PFSK-1 (cell line): ENCODE measurements around the gene SEPTIN10.

ENCODE experiments used
- FOXP2 ChIP-seq: optimal IDR thresholded peaks from 2 replicates; pipeline ENCODE3; 2011; ENCODE audit warnings: borderline replicate concordance, control low read depth, inconsistent platforms; ENCODE audit not compliant: insufficient read depth; ENCODE audit errors: extremely low read length, extremely low read depth
- POLR2AphosphoS5 ChIP-seq: IDR thresholded peaks from 2 replicates; pipeline ENCODE4 v1.6.1; 2012; ENCODE audit warnings: low read depth, mild to moderate bottlenecking, control low read depth, low read length, moderate library complexity
- SIN3A ChIP-seq: IDR thresholded peaks from 2 replicates; pipeline ENCODE4 v1.6.1; 2012; ENCODE audit warnings: mild to moderate bottlenecking, low read length, moderate library complexity, borderline replicate concordance; ENCODE audit not compliant: insufficient read depth
- TAF1 ChIP-seq: IDR thresholded peaks from 2 replicates; pipeline ENCODE4 v1.6.1; 2012; ENCODE audit warnings: low read length, control low read depth, borderline replicate concordance; ENCODE audit not compliant: insufficient read depth
- TF ChIP-seq, protein P1 (sequence below), 2 experiments: IDR thresholded peaks; 2 replicates each; pipeline versions ENCODE4 v1.6.1 to v1.8.0; 2011 to 2012; ENCODE audit warnings: low read depth in 2 of 2, low read length in 2 of 2, control low read depth in 1 of 2, inconsistent platforms in 1 of 2, mild to moderate bottlenecking in 1 of 2, moderate library complexity in 1 of 2; ENCODE audit not compliant: insufficient read depth in 1 of 2

SEPTIN10 gene

DNA sequence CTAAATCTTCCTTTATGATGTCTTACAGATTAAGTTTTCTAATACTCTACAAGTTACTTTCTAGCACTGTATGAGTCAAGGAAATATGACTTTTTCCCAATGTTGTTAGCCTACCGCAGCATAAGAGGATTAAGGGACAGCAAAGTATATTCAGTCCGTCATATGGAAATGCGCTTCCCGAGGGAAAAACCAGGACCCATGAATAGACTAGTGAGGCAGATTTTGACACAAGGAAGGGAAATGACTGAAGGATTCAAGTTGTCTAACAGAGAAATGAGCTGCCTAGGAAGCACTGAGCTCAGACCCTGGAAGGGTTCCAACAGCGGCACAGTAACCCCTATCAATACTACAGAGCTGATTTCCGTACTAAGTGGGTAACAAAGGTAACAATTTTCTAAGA, 12.0 kb downstream of the SEPTIN10 start:
- TF ChIP-seq FOXP2 (no peak), TAF1 (no peak), SIN3A (no peak), POLR2AphosphoS5 (no peak)

DNA sequence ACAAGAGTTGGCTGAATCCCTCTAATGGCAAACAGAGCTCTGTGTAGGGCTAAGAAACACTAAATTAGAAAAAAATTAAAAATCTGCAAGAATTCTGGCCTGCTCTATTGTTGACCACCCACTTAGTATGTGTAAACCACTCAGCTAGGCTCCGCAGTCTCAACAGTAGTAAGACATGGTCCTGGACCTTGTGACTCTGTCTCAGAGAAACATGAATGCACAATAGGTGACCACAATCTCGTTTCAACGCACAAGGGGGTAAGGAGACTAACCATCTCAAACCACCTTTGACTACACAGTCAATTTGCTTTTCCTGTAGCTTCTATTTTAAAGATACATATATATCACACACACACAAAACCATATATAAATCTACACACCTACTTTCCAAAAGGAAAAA, 16.5 kb downstream of the SEPTIN10 start:
- TF ChIP-seq TAF1: no peak
- TF ChIP-seq SIN3A: no peak
- TF ChIP-seq, protein P1, sequence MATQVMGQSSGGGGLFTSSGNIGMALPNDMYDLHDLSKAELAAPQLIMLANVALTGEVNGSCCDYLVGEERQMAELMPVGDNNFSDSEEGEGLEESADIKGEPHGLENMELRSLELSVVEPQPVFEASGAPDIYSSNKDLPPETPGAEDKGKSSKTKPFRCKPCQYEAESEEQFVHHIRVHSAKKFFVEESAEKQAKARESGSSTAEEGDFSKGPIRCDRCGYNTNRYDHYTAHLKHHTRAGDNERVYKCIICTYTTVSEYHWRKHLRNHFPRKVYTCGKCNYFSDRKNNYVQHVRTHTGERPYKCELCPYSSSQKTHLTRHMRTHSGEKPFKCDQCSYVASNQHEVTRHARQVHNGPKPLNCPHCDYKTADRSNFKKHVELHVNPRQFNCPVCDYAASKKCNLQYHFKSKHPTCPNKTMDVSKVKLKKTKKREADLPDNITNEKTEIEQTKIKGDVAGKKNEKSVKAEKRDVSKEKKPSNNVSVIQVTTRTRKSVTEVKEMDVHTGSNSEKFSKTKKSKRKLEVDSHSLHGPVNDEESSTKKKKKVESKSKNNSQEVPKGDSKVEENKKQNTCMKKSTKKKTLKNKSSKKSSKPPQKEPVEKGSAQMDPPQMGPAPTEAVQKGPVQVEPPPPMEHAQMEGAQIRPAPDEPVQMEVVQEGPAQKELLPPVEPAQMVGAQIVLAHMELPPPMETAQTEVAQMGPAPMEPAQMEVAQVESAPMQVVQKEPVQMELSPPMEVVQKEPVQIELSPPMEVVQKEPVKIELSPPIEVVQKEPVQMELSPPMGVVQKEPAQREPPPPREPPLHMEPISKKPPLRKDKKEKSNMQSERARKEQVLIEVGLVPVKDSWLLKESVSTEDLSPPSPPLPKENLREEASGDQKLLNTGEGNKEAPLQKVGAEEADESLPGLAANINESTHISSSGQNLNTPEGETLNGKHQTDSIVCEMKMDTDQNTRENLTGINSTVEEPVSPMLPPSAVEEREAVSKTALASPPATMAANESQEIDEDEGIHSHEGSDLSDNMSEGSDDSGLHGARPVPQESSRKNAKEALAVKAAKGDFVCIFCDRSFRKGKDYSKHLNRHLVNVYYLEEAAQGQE (IDR thresholded peaks at IDR 0.05; ENCODE audit: insufficient read depth in 1 of 2, low read depth in 2 of 2, low read length in 2 of 2): no peak
- TF ChIP-seq FOXP2: no peak
- TF ChIP-seq POLR2AphosphoS5: no peak

DNA sequence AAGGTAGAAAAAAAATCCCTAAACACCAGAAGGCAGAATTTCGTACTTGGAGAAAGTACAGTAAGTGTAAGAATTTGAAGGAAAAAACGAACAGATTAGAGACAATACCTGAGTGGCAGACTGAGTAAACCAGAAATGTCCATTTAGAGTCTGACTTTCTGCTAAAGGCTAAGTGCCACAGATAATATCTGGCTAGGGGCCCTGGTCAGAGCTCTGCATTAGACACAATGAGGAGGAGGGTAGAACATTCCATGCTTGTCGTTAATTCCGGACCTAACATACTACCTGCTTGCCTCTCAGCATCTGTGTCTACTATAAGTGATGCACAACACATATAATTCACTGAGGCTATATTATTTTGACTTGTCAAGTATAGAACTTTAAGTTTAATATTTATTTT, 18.1 kb downstream of the SEPTIN10 start:
- TF ChIP-seq TAF1: no peak
- TF ChIP-seq FOXP2: no peak
- no peak for TF ChIP-seq SIN3A
- TF ChIP-seq POLR2AphosphoS5: no peak
- TF ChIP-seq, protein P1 (IDR thresholded peaks at IDR 0.05; ENCODE audit: insufficient read depth in 1 of 2, low read depth in 2 of 2, low read length in 2 of 2): no peak

DNA sequence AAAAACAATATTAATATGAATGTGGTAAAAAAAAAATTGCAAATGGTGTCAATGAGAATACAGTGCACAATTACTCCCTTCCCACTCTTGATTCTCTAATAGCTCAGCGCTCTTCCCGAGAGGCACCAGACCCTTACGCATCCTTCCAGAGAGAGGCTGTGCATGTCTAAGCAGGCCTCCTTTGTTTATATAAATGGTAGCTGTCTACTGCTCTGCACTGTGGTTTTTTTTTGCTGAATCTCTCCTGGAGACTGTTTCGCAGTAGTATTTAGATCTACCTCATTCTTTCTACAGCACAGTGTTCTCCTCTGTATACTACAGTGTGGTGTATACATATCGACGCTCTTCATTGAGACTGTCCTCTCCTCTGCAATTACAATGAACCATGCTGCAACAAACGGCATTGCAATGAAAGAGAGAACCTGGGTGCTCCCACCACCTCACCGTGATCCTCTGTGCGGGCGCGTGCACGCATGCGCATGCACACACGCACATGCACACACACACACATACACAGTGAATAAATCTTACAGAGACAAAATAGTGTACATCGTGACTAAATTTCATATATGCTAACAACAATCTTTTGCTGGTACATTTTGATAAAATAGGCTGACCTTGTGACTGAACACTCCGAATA, 19.4 kb downstream of the SEPTIN10 start:
- TF ChIP-seq SIN3A: no peak
- TF ChIP-seq, protein P1 (IDR thresholded peaks at IDR 0.05; ENCODE audit: insufficient read depth in 1 of 2, low read depth in 2 of 2, low read length in 2 of 2): no peak
- no peak for TF ChIP-seq POLR2AphosphoS5
- no peak for TF ChIP-seq FOXP2
- no peak for TF ChIP-seq TAF1

DNA sequence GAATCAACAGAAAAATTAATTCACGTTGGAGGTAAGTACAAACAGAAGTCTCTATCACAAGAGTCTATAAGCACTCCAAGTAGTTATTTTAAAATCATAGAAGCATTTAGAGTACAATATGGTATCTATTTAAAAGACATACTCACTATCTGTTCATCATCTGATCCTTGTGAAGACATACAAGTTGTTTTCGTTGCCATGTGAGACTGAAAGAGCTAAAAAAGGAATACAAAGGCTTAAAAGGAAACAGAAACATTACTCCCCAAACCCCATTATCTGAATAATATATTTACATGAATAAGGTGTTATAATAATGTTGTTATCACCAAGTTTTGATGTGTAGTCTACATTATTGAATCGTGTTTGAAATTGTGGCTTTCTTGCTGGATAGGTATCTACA, 20.9 kb downstream of the SEPTIN10 start:
- TF ChIP-seq TAF1: no peak
- TF ChIP-seq POLR2AphosphoS5: no peak
- TF ChIP-seq, protein P1 (IDR thresholded peaks at IDR 0.05; ENCODE audit: insufficient read depth in 1 of 2, low read depth in 2 of 2, low read length in 2 of 2): no peak
- TF ChIP-seq SIN3A: no peak
- TF ChIP-seq FOXP2: no peak
